Vagina (tissue), 2 donors: Measurements from ENCODE around the gene PEX11A. TPM values are rescaled to one million over a fixed set of nuclear protein-coding genes. Genes with fewer than 3 reads are reported as not detected.

Source experiments
- DNase-seq, 2 donors: peaks; one replicate each; pipeline ENCODE4 v3.0.0-alpha.2; 2017; ENCODE audit errors: extremely low spot score in 2 of 2
- H3K27ac ChIP-seq: fragments of 200-600 bp; sonication (generic); one replicate; pipeline ENCODE4 v1.5.1; 2019
- H3K27me3 ChIP-seq: fragments of 200-600 bp; sonication (generic); one replicate; pipeline ENCODE4 v1.5.1; 2019
- H3K36me3 ChIP-seq, 2 donors: fragments of 200-600 bp; sonication (generic); one replicate each; pipeline ENCODE4 v1.5.1; 2017 to 2019
- H3K4me1 ChIP-seq: fragments of 200-600 bp; sonication (generic); one replicate; pipeline ENCODE4 v1.5.1; 2019
- H3K4me3 ChIP-seq, 2 donors: fragments of 200-600 bp; sonication (generic); 1 replicate in 1 of 2; 2 replicates in 1 of 2; pipeline ENCODE4 v1.5.1; 2016 to 2019
- H3K9me3 ChIP-seq: fragments of 200-600 bp; sonication (generic); one replicate; pipeline ENCODE4 v1.5.1; 2019
- POLR2A ChIP-seq, 2 donors: fragments of 450-650 bp; IDR thresholded peaks; one replicate each; pipeline ENCODE4 v1.6.1; 2017; ENCODE audit warnings: antibody characterized with exemption in 2 of 2, mild to moderate bottlenecking in 2 of 2, moderate library complexity in 2 of 2
- POLR2AphosphoS5 ChIP-seq, 2 donors: sonication (generic); formaldehyde crosslinking; IDR thresholded peaks; one replicate each; pipeline ENCODE4 v1.9.0; 2017; ENCODE audit warnings: antibody characterized with exemption in 2 of 2, mild to moderate bottlenecking in 2 of 2, low read depth in 1 of 2; ENCODE audit not compliant: insufficient read depth in 1 of 2
- intact Hi-C: fragments of 100-400 bp; cut with DNase I; formaldehyde crosslinking; loops from one replicate; pipeline ENCODE4 v1.15.1; 2023
- total RNA-seq: library from RNA; depleted of rRNA; stranded (reverse); fragments of >200 nt; gene quantifications from one replicate; pipeline ENCODE4 v1.2.3, GENCODE V29; 2016
- TF ChIP-seq, protein P1 (sequence below), 3 experiments: fragments of 450-650 bp in 2 of 3; fragments of 200-600 bp in 1 of 3; sonication (generic) in 1 of 3; IDR thresholded peaks; one replicate each; pipeline ENCODE4 v1.5.1; 2017 to 2019; ENCODE audit warnings: antibody characterized with exemption in 3 of 3, mild to moderate bottlenecking in 2 of 3, moderate library complexity in 2 of 3

The PEX11A gene
- total RNA-seq, 1 donor from 2014 or later = 4.7 TPM

DNA sequence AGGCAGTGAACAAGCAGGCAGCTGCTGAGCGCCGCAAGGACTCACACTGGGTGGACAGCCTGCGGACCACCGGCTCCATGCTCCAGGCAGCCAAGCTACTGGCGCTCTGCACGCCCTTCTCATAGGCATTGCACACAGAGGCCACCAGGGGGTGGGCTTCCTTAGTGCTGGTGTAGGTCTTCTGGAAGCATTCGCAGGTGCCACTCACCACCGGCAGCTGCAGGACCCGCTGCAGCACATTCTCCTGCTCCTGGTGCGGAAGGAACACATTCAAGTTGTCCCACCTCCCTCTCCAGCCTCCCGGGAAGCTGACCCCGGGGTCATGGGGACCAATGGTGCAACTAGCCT is 17.4 kb downstream of the PEX11A start:
- Histone ChIP-seq H3K4me1 (peaks cover 8% of the 10 kb centered on the region), H3K27me3 (no peaks in the 10 kb centered on the region), H3K36me3 (no peaks in the 10 kb centered on the region), H3K27ac (no peak overlapping the region), H3K9me3 (no peaks in the 10 kb centered on the region), H3K4me3 (no peak overlapping the region)
- TF ChIP-seq, protein P1, sequence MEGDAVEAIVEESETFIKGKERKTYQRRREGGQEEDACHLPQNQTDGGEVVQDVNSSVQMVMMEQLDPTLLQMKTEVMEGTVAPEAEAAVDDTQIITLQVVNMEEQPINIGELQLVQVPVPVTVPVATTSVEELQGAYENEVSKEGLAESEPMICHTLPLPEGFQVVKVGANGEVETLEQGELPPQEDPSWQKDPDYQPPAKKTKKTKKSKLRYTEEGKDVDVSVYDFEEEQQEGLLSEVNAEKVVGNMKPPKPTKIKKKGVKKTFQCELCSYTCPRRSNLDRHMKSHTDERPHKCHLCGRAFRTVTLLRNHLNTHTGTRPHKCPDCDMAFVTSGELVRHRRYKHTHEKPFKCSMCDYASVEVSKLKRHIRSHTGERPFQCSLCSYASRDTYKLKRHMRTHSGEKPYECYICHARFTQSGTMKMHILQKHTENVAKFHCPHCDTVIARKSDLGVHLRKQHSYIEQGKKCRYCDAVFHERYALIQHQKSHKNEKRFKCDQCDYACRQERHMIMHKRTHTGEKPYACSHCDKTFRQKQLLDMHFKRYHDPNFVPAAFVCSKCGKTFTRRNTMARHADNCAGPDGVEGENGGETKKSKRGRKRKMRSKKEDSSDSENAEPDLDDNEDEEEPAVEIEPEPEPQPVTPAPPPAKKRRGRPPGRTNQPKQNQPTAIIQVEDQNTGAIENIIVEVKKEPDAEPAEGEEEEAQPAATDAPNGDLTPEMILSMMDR (IDR thresholded peaks at IDR 0.05) = no peak
- intact Hi-C loops = no loop called here
- DNase-seq = no peak

GRCh38 chr15:89672221-89673164 is 18.1 kb downstream of the PEX11A start:
- Histone ChIP-seq H3K4me1 (peaks cover 8% of the 10 kb centered on the region), H3K27ac (no peak overlapping the region), H3K9me3 (no peaks in the 10 kb centered on the region), H3K36me3 (no peaks in the 10 kb centered on the region), H3K27me3 (no peaks in the 10 kb centered on the region), H3K4me3 (no peak overlapping the region)
- DNase-seq = no peak
- TF ChIP-seq POLR2AphosphoS5 (IDR thresholded peaks at IDR 0.05; ENCODE audit: insufficient read depth in 1 of 2, low read depth in 1 of 2) (no peak), POLR2A (IDR thresholded peaks at IDR 0.05) (no peak)
- TF ChIP-seq, protein P1 (IDR thresholded peaks at IDR 0.05) = no peak
- intact Hi-C loops = no loop called here

GRCh38 chr15:89671687-89672086 is 18.9 kb downstream of the PEX11A start:
- H3K27me3 ChIP-seq = no peaks in the 10 kb centered on the region
- H3K4me1 ChIP-seq = peaks cover 8% of the 10 kb centered on the region
- H3K27ac ChIP-seq = no peak overlapping the region
- H3K9me3 ChIP-seq = no peaks in the 10 kb centered on the region
- H3K4me3 ChIP-seq = no peak overlapping the region
- DNase-seq = no peak
- TF ChIP-seq POLR2A (IDR thresholded peaks at IDR 0.05) (no peak), POLR2AphosphoS5 (IDR thresholded peaks at IDR 0.05; ENCODE audit: insufficient read depth in 1 of 2, low read depth in 1 of 2) (no peak)
- TF ChIP-seq, protein P1 (IDR thresholded peaks at IDR 0.05) = no peak
- intact Hi-C loops = no loop called here
- H3K36me3 ChIP-seq = no peaks in the 10 kb centered on the region

DNA sequence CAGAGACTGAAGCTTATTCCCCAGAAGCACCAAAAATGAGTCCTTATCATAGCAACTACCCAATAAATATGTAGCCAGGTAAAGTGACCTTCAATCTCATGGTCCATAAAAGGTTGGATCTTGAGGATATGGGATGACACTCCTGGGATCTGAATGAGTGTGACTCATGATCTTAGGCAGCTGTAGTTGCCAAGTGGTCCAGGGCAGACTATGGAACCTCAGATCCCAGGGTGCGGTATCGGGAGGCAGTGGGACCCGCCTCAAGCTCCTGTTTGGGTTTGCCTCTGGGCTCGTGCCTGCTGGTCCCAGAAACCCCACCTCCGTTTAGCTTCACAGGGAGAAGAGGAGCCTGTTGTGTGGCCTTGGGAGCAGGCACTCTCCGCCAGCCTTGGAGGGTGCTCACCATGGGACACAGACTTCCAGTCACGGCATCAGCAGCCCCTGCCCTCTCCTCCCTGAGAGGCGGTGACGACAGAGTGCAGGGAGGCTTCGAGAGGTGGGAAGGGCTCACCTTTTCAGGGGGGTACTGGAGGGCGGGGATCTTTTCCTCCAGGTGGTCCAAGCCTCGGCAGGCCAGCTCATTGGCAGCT is 19.5 kb downstream of the PEX11A start:
- no peaks in the 10 kb centered on the region for H3K9me3 ChIP-seq
- H3K27me3 ChIP-seq = no peaks in the 10 kb centered on the region
- no peak overlapping the region for H3K4me3 ChIP-seq
- H3K4me1 ChIP-seq = peaks cover 8% of the 10 kb centered on the region
- H3K36me3 ChIP-seq = no peaks in the 10 kb centered on the region
- DNase-seq = no peak
- intact Hi-C loops = no loop called here
- no peak overlapping the region for H3K27ac ChIP-seq
- TF ChIP-seq POLR2A (IDR thresholded peaks at IDR 0.05) (no peak), POLR2AphosphoS5 (IDR thresholded peaks at IDR 0.05; ENCODE audit: insufficient read depth in 1 of 2, low read depth in 1 of 2) (no peak)
- TF ChIP-seq, protein P1 (IDR thresholded peaks at IDR 0.05) = no peak

GRCh38 chr15:89669941-89670340 is 20.6 kb downstream of the PEX11A start:
- no peaks in the 10 kb centered on the region for H3K27me3 ChIP-seq

More at GRCh38 chr15:89669941-89670340, 20.6 kb downstream of the PEX11A start:
- peaks cover 11% of the 10 kb centered on the region for H3K4me1 ChIP-seq
- no peaks in the 10 kb centered on the region for H3K9me3 ChIP-seq
- TF ChIP-seq, protein P1 (IDR thresholded peaks at IDR 0.05) = no peak
- no peak for TF ChIP-seq POLR2AphosphoS5 (IDR thresholded peaks at IDR 0.05; ENCODE audit: insufficient read depth in 1 of 2, low read depth in 1 of 2)
- TF ChIP-seq POLR2A (IDR thresholded peaks at IDR 0.05) = no peak
- H3K27ac ChIP-seq = no peak overlapping the region
- DNase-seq = no peak
- H3K4me3 ChIP-seq = no peak overlapping the region
- intact Hi-C loops = no loop called here
- H3K36me3 ChIP-seq = no peaks in the 10 kb centered on the region
